ENCODE measurements around the gene KCNJ9. TPM values are rescaled to one million over a fixed set of nuclear protein-coding genes. Genes with fewer than 3 reads are reported as not detected.
A peak's percentile ranks its signal among the peaks of the same experiment; 100 is the strongest.
"Not testable (repeated sequence)": the region's sequence is repeated elsewhere in the genome, so short reads cannot be mapped to it uniquely, and the experiment has no call there.

Gene KCNJ9
- polyA plus RNA-seq (2012; ENCODE audit: missing spikeins): not detected

- DNase-seq (ENCODE audit: insufficient read length): no peak
- no peak for FAIRE-seq
- no peak for TF ChIP-seq POLR2A (IDR thresholded peaks at IDR 0.05; ENCODE audit: low read depth, low read length)
- no peak for TF ChIP-seq POLR2AphosphoS5 (IDR thresholded peaks at IDR 0.05; ENCODE audit: low read depth, low read length)
- no peak for TF ChIP-seq TAF1 (IDR thresholded peaks at IDR 0.05; ENCODE audit: borderline replicate concordance, low read depth, low read length)
Observed at GRCh38 chr1:160081261-160081936, at the start of gene KCNJ9. TSS of gene KCNJ9 (plus strand) at chr1:160081538. CDS start at chr1:160084031, 2,493 bp downstream.

- DNase-seq (ENCODE audit: insufficient read length): no peak
- no peak for FAIRE-seq
Observed at GRCh38 chr1:160032165-160032820, 49.0 kb upstream of the KCNJ9 start.

GRCh38 chr1:160040476-160040875 is 40.9 kb upstream of the KCNJ9 start:
- FAIRE-seq: no peak
- no peak for DNase-seq (ENCODE audit: insufficient read length)
- TF ChIP-seq POLR2AphosphoS5 (IDR thresholded peaks at IDR 0.05; ENCODE audit: low read depth, low read length) (no peak), POLR2A (IDR thresholded peaks at IDR 0.05; ENCODE audit: low read depth, low read length) (no peak), TAF1 (IDR thresholded peaks at IDR 0.05; ENCODE audit: borderline replicate concordance, low read depth, low read length) (no peak)

More at GRCh38 chr1:160032165-160032820, 49.0 kb upstream of the KCNJ9 start:
- no peak for TF ChIP-seq POLR2AphosphoS5 (IDR thresholded peaks at IDR 0.05; ENCODE audit: low read depth, low read length)
- no peak for TF ChIP-seq TAF1 (IDR thresholded peaks at IDR 0.05; ENCODE audit: borderline replicate concordance, low read depth, low read length)

GRCh38 chr1:160043543-160043942 is 37.8 kb upstream of the KCNJ9 start:
- no peak for FAIRE-seq

GRCh38 chr1:160045653-160046052 is 35.7 kb upstream of the KCNJ9 start:
- no peak for TF ChIP-seq POLR2AphosphoS5 (IDR thresholded peaks at IDR 0.05; ENCODE audit: low read depth, low read length)
- no peak for TF ChIP-seq TAF1 (IDR thresholded peaks at IDR 0.05; ENCODE audit: borderline replicate concordance, low read depth, low read length)
- no peak for TF ChIP-seq POLR2A (IDR thresholded peaks at IDR 0.05; ENCODE audit: low read depth, low read length)
- no peak for FAIRE-seq
- no peak for DNase-seq (ENCODE audit: insufficient read length)

More at GRCh38 chr1:160043543-160043942, 37.8 kb upstream of the KCNJ9 start:
- no peak for DNase-seq (ENCODE audit: insufficient read length)
- no peak for TF ChIP-seq POLR2AphosphoS5 (IDR thresholded peaks at IDR 0.05; ENCODE audit: low read depth, low read length)
- no peak for TF ChIP-seq POLR2A (IDR thresholded peaks at IDR 0.05; ENCODE audit: low read depth, low read length)
- no peak for TF ChIP-seq TAF1 (IDR thresholded peaks at IDR 0.05; ENCODE audit: borderline replicate concordance, low read depth, low read length)

- peak; percentile 88 for FAIRE-seq
- peak; percentile 56 for DNase-seq (ENCODE audit: insufficient read length)
- TF ChIP-seq POLR2AphosphoS5 (IDR thresholded peaks at IDR 0.05; ENCODE audit: low read depth, low read length): no peak
- TF ChIP-seq TAF1 (IDR thresholded peaks at IDR 0.05; ENCODE audit: borderline replicate concordance, low read depth, low read length): no peak
- no peak for TF ChIP-seq POLR2A (IDR thresholded peaks at IDR 0.05; ENCODE audit: low read depth, low read length)
Observed at GRCh38 chr1:160046494-160047110, 34.7 kb upstream of the KCNJ9 start.

GRCh38 chr1:160047111-160047991 is 34.0 kb upstream of the KCNJ9 start:
- FAIRE-seq: peak; percentile 88
- no peak for DNase-seq (ENCODE audit: insufficient read length)
- TF ChIP-seq TAF1 (IDR thresholded peaks at IDR 0.05; ENCODE audit: borderline replicate concordance, low read depth, low read length) (no peak), POLR2AphosphoS5 (IDR thresholded peaks at IDR 0.05; ENCODE audit: low read depth, low read length) (no peak), POLR2A (IDR thresholded peaks at IDR 0.05; ENCODE audit: low read depth, low read length) (no peak)

- no peak for FAIRE-seq
- DNase-seq (ENCODE audit: insufficient read length): no peak
Observed at GRCh38 chr1:160048335-160048734, 33.0 kb upstream of the KCNJ9 start.

GRCh38 chr1:160049101-160049500 is 32.2 kb upstream of the KCNJ9 start:
- DNase-seq (ENCODE audit: insufficient read length) (no peak), FAIRE-seq (no peak)
- TF ChIP-seq TAF1 (IDR thresholded peaks at IDR 0.05; ENCODE audit: borderline replicate concordance, low read depth, low read length) (no peak), POLR2A (IDR thresholded peaks at IDR 0.05; ENCODE audit: low read depth, low read length) (no peak), POLR2AphosphoS5 (IDR thresholded peaks at IDR 0.05; ENCODE audit: low read depth, low read length) (no peak)

More at GRCh38 chr1:160048335-160048734, 33.0 kb upstream of the KCNJ9 start:
- TF ChIP-seq POLR2A (IDR thresholded peaks at IDR 0.05; ENCODE audit: low read depth, low read length): no peak
- no peak for TF ChIP-seq POLR2AphosphoS5 (IDR thresholded peaks at IDR 0.05; ENCODE audit: low read depth, low read length)
- TF ChIP-seq TAF1 (IDR thresholded peaks at IDR 0.05; ENCODE audit: borderline replicate concordance, low read depth, low read length): no peak

GRCh38 chr1:160050182-160050581 is 31.2 kb upstream of the KCNJ9 start:
- FAIRE-seq; DNase-seq (ENCODE audit: insufficient read length): not testable (repeated sequence)

GRCh38 chr1:160050619-160051018 is 30.7 kb upstream of the KCNJ9 start:
- FAIRE-seq: no peak
- TF ChIP-seq TAF1 (IDR thresholded peaks at IDR 0.05; ENCODE audit: borderline replicate concordance, low read depth, low read length): no peak
- no peak for DNase-seq (ENCODE audit: insufficient read length)
